ENCODE measurements around the gene SLC35E3.
"Not testable (repeated sequence)": the region's sequence is repeated elsewhere in the genome, so short reads cannot be mapped to it uniquely, and the experiment has no call there.

The SLC35E3 gene

GRCh38 chr12:68794653-68795251, 48.8 kb downstream of the SLC35E3 start:
- TF ChIP-seq ZNF274 (IDR thresholded peaks at IDR 0.05; ENCODE audit: low read depth, low read length), result no peak
- H3K4me3 ChIP-seq (ENCODE audit: low read length), result no peak overlapping the region

DNA sequence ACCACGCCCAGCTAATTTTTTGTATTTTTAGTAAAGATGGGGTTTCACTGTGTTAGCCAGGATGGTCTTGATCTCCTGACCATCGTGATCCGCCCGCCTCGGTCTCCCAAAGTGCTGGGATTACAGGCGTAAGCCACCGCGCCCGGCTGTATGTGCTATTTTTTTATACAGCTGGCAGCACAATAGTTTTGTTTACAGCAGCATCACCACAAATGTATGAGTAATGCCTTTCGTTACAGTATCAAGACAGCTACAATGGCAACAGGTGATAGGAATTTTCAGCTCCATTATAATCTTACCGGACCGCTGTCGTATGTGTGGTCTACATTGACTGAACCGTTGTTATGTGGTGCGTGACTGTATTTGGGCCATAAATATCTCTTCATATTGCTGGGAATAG, 50.4 kb downstream of the SLC35E3 start:
- H3K4me3 ChIP-seq (ENCODE audit: low read length), result no peak overlapping the region
- no peak for TF ChIP-seq ZNF274 (IDR thresholded peaks at IDR 0.05; ENCODE audit: low read depth, low read length)

DNA sequence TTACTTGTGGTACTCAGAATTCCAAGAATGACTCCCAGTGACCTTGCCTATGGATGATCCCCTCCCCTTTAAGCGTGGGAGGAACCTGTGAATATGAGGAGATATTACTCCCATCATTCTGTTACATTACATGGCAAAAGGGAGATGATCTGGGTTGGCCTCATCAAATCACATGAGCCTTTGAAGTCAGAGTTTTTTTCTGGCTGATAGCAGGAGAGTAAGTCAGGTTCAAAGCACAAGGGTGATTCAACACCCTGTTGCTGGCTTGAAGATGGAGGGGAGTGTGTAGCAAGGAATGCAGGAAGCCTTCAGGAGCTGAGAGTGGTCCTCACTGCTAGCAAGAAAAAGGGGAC, 52.9 kb downstream of the SLC35E3 start:
- no peak for TF ChIP-seq ZNF274 (IDR thresholded peaks at IDR 0.05; ENCODE audit: low read depth, low read length)
- H3K4me3 ChIP-seq (ENCODE audit: low read length), result no peak overlapping the region

DNA sequence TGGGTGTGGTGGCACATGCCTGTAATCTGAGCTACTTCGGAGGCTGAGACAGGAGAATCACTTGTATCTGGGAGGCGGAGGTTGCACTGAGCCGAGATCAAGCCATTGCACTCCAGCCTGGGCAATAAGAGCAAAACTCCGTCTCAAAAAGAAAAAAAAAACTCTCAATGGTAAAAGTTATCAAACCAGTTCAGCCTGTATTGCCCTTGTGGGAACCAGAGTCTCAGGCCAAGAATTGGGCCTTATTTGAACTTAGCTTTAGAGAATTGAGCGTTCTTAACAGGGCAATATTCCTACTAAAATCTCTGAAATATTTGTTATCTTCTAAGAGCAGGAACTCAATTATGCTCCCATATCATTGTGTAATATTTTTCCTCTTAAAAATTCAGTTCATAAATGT, 54.3 kb downstream of the SLC35E3 start:
- TF ChIP-seq ZNF274 (IDR thresholded peaks at IDR 0.05; ENCODE audit: low read depth, low read length), result no peak
- no peak overlapping the region for H3K4me3 ChIP-seq (ENCODE audit: low read length)

DNA sequence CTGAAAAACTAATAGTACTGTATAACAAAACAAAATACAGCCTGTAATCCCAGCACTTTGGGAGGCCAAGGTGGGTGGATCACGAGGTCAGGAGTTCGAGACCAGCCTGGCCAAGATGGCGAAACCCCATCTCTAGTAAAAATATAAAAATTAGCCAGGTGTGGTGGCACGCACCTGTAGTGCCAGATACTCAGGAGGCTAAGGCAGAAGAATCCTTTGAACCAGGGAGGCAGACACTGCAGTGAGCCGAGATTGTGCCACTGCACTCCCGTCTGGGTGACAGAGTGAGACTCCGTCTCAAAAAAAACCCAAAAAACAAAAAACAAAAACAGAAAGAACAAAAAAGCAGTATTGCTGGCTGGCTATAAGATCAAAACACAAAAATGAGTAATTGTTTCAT, 55.1 kb downstream of the SLC35E3 start:
- H3K4me3 ChIP-seq (ENCODE audit: low read length), result not testable (repeated sequence)

DNA sequence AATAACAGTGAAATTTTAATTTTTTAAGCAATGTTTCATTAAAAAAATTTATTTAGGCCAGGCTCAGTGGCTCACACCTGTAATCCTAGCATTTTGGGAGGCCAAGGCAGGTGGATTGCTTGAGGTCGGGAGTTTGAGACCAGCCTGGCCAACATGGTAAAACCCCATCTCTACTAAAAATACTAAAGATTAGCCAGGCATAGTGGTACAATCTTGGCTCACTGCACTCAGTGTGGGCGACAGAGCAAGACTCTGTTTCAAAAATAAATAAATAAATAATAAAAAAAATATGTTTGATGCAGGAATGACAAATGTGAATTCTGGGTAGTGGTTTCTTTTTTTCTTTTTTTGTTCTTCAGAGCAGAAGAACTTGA, 56.4 kb downstream of the SLC35E3 start:
- not testable (repeated sequence) for H3K4me3 ChIP-seq (ENCODE audit: low read length)

- not testable (repeated sequence) for H3K4me3 ChIP-seq (ENCODE audit: low read length)
These were observed 57.1 kb downstream of the SLC35E3 start for GRCh38 chr12:68802911-68803651.

DNA sequence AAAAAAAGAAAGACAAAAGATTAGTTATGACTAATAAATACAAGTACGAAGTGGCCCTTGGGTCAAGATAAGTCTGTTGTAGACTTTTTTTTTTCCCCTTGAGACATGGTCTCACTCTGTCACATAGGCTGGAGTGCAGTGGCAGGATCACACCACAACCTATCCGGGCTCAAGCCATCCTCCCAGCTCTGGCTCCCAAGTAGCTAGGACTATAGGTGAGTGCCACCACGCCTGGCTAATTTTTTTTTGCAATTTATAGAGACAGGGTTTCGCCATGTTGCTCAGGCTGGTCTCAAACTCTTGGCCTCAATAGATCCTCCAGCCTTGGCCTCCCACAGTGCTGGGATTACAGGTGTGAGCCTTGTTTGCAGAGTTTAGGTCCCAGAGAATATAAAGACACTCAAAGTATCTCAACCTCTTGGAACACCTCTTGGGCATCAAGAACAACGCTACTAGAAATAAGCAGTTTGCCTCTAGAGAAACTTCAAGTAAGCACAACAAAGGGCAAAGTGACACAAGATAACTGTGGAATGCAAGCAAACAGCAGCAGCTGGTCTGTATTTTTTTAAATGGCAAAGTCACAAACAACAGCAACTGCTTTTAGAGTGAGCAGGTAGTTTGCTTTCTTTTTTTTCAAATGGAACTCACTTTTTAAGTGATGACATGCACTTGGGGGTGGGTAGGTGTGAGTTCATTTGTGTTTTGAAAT, 58.1 kb downstream of the SLC35E3 start:
- TF ChIP-seq ZNF274 (IDR thresholded peaks at IDR 0.05; ENCODE audit: low read depth, low read length), result no peak
- H3K4me3 ChIP-seq (ENCODE audit: low read length), result no peak overlapping the region

GRCh38 chr12:68804657-68805591, 58.9 kb downstream of the SLC35E3 start:
- no peak for TF ChIP-seq ZNF274 (IDR thresholded peaks at IDR 0.05; ENCODE audit: low read depth, low read length)
- no peak overlapping the region for H3K4me3 ChIP-seq (ENCODE audit: low read length)

DNA sequence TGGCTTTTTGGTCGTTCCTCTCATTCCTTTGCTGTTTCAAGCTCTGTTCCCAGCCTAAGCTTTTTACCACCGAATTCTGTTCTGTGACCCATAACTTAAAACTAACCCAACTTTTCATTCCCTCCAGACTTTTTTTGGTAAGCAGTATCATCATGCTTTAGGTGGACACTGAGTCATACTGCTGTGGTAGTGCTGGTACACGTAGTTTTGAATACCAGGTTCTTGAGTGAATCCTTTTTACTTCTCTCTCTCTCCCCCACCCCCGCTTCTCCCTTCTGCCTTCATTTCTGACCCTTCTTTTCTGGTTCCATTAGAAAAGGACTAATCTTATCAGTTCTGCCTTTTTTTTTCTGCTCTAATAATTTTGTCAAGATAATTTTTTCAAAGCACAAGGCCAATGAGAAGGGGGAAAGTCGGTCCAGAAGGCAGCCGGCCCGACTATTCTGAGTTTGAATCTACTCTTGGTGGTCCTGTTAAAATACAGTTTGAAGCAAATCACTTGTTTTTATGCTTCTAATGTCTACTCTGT, 59.7 kb downstream of the SLC35E3 start:
- no peak for TF ChIP-seq ZNF274 (IDR thresholded peaks at IDR 0.05; ENCODE audit: low read depth, low read length)

GRCh38 chr12:68806488-68807237, 60.7 kb downstream of the SLC35E3 start:
- TF ChIP-seq ZNF274 (IDR thresholded peaks at IDR 0.05; ENCODE audit: low read depth, low read length), result no peak
- H3K4me3 ChIP-seq (ENCODE audit: low read length), result no peak overlapping the region; the same call in 1 of the 2 replicates

More for the DNA sequence above, 59.7 kb downstream of the SLC35E3 start:
- H3K4me3 ChIP-seq (ENCODE audit: low read length), result no peak overlapping the region

DNA sequence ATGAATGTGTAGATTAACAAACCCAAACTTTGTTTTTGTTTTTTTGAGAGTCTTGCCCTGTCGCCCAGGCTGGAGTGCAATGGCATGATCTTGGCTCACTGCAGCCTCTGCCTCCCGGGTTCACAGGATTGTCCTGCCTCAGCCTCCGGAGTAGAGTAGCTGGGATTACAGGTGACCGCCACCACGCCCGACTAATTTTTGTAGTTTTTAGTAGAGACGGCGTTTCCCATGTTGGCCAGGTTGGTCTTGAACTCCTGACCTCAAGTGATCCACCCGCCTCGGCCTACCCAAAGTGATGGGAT, 61.2 kb downstream of the SLC35E3 start:
- H3K4me3 ChIP-seq (ENCODE audit: low read length), result peak overlapping the region; percentile 56; the same call in 1 of the 2 replicates

GRCh38 chr12:68807576-68808387, 61.8 kb downstream of the SLC35E3 start, which contains the start of gene MDM2:
TSS of gene MDM2 (plus strand) at chr12:68808177. CDS start at chr12:68808478, 301 bp downstream.
- no peak for TF ChIP-seq ZNF274 (IDR thresholded peaks at IDR 0.05; ENCODE audit: low read depth, low read length)
- H3K4me3 ChIP-seq (ENCODE audit: low read length), result peak within 1 kb of the TSS; percentile 84
